ENCODE measurements around the gene PLEKHG5. TPM values are rescaled to one million over a fixed set of nuclear protein-coding genes. Genes with fewer than 3 reads are reported as not detected.

PLEKHG5 gene
- total RNA-seq, 6 donors from 2014 or later, result 5.0 to 31.4 (median 12.6) TPM

DNA sequence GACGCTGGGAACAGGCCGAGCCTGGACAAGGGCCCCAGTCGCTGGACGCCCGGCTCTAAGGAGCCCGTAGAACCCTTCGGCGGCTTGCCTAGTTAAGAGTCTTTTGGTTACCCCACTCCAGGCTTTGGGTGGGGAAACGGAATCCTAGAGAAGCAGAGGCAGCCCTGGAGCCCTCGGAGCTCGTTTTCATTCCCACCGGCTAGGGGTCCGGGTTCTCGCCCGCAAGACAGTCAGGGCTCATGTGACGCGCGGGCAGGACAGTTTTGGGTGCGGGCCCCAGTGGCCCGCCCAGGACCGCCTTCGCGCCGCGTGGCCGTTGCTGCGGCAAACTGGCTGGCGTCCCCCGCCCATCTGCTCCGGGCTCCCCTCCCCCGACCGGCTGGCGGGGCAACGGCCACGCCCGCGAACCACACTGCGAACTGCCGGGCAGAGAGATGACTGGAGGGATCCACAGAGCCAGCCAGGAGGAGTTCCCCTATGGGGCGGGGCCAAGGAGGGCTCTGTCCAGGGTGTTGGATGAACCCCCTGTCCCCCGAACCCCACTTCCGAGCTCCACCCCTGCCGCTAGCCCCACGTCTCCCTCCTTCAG, 70.9 kb downstream of the PLEKHG5 start:
- ATAC-seq (ENCODE audit: low FRiP score in 2 of 2) (peak in 1 of 2 donors; percentile 25), DNase-seq (peak in 1 of 2 donors; percentile 86)
- Histone ChIP-seq H3K36me3 (no peaks in the 10 kb centered on the region), H3K4me3 (peak overlapping the region in 3 of 4 donors; percentile 34 to 54 (median 49)), H3K4me1 (peaks cover 44 to 59% (median 46%) of the 10 kb centered on the region in 4 donors), H3K27me3 (peaks cover 3 to 70% (median 45%) of the 10 kb centered on the region in 4 donors), H3K27ac (no peak overlapping the region), H3K9me3 (no peaks in the 10 kb centered on the region)
- TF ChIP-seq, protein P1, sequence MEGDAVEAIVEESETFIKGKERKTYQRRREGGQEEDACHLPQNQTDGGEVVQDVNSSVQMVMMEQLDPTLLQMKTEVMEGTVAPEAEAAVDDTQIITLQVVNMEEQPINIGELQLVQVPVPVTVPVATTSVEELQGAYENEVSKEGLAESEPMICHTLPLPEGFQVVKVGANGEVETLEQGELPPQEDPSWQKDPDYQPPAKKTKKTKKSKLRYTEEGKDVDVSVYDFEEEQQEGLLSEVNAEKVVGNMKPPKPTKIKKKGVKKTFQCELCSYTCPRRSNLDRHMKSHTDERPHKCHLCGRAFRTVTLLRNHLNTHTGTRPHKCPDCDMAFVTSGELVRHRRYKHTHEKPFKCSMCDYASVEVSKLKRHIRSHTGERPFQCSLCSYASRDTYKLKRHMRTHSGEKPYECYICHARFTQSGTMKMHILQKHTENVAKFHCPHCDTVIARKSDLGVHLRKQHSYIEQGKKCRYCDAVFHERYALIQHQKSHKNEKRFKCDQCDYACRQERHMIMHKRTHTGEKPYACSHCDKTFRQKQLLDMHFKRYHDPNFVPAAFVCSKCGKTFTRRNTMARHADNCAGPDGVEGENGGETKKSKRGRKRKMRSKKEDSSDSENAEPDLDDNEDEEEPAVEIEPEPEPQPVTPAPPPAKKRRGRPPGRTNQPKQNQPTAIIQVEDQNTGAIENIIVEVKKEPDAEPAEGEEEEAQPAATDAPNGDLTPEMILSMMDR (IDR thresholded peaks at IDR 0.05), result no peak
- TF ChIP-seq POLR2AphosphoS5 (IDR thresholded peaks at IDR 0.05), result no peak
- no peak for TF ChIP-seq POLR2A (IDR thresholded peaks at IDR 0.05)
- TF ChIP-seq EP300 (IDR thresholded peaks at IDR 0.05), result no peak
- WGBS, 2 donors, result 2 to 16% methylated on average over 7 to 9 of the region's 44 CpGs

DNA sequence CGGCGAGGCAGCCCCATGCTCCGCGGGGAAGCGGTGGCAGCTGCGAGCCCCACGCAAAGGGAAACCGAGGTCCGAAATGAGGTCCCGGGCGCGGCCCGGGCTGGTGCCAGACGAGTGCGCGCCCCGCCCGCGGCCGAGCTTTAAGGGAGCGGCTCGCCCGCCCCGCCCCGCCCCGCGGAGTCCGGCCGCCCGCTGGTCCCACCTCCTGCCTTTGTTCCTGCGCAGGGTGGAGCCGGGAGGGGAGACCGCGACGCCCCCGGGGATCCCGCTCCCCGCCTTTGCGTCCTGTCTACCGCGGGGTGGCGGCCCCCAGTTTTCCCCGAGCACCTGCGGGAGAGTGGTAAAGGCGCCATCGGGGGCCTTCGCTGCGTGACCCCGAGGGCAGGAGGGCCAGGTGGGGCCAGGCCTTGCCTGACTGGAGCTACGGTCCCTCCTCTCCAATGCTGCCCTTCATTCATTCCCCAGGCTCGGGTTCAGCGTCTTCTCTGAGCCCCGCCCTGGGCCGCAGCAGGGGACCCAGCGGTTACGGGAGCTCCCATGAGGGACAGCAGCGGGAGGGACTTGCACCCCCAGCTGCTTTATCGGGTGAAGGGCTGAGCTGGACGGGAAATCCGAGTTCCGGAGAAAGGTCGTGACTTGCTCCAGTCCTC, 71.5 kb downstream of the PLEKHG5 start, which contains the start of gene HES2:
Gene HES2 (minus strand): TSS at position 116 of the 650 bp plus-strand sequence. CDS start 99 bp downstream, at position 17.
- DNase-seq (peak in 1 of 2 donors; percentile 91), ATAC-seq (ENCODE audit: low FRiP score in 2 of 2) (peak in 1 of 2 donors; percentile 59)
- WGBS, 2 donors, result 0 to 1% methylated on average over 9 to 18 of the region's 62 CpGs
- Histone ChIP-seq H3K4me3 (peak within 1 kb of the TSS in 3 of 4 donors; percentile 34 to 54 (median 49)), H3K36me3 (no peaks in the 10 kb centered on the region), H3K4me1 (peaks cover 40 to 54% (median 42%) of the 10 kb centered on the region in 4 donors), H3K27me3 (peaks cover 3 to 63% (median 43%) of the 10 kb centered on the region in 4 donors), H3K27ac (no peak within 1 kb of the TSS), H3K9me3 (no peaks in the 10 kb centered on the region)
- TF ChIP-seq POLR2A (IDR thresholded peaks at IDR 0.05), result no peak
- TF ChIP-seq POLR2AphosphoS5 (IDR thresholded peaks at IDR 0.05), result no peak
- TF ChIP-seq, protein P1 (IDR thresholded peaks at IDR 0.05), result no peak
- TF ChIP-seq EP300 (IDR thresholded peaks at IDR 0.05), result no peak

DNA sequence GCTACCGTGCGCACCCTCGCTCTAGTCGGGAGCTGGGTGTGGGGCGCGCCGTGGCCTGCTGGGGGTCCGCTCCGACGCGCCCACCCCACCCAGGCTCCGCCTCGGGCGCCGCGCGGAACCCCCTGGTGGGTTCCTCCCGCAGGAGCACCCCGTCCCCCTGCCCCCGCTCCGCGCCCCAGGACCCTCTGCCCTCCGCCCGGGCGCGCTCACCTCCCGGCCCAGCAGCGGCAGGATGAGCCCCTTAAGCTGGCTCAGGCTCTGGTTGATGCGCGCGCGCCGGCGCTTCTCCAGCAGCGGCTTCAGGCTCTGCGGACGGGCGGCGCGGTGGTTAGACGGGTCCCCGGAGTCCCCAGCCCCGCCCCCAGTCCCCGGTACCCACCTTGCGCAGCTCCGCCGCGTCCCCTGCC, 72.1 kb downstream of the PLEKHG5 start:
- WGBS, 2 donors, result 6% methylated on average over 18 of the region's 48 CpGs; no CpG with 5 or more reads in 1 of the 2 donors
- Histone ChIP-seq H3K9me3 (no peaks in the 10 kb centered on the region), H3K4me3 (peak overlapping the region in 3 of 4 donors; percentile 34 to 54 (median 49)), H3K27me3 (peaks cover 3 to 58% (median 38%) of the 10 kb centered on the region in 4 donors), H3K4me1 (peaks cover 36 to 54% (median 38%) of the 10 kb centered on the region in 4 donors), H3K27ac (no peak overlapping the region), H3K36me3 (no peaks in the 10 kb centered on the region)
- DNase-seq, result peak in 1 of 2 donors; percentile 87
- TF ChIP-seq POLR2A (IDR thresholded peaks at IDR 0.05), result no peak
- TF ChIP-seq, protein P1 (IDR thresholded peaks at IDR 0.05), result no peak
- TF ChIP-seq POLR2AphosphoS5 (IDR thresholded peaks at IDR 0.05), result no peak
- no peak for TF ChIP-seq EP300 (IDR thresholded peaks at IDR 0.05)
- no peak for ATAC-seq (ENCODE audit: low FRiP score in 2 of 2)

DNA sequence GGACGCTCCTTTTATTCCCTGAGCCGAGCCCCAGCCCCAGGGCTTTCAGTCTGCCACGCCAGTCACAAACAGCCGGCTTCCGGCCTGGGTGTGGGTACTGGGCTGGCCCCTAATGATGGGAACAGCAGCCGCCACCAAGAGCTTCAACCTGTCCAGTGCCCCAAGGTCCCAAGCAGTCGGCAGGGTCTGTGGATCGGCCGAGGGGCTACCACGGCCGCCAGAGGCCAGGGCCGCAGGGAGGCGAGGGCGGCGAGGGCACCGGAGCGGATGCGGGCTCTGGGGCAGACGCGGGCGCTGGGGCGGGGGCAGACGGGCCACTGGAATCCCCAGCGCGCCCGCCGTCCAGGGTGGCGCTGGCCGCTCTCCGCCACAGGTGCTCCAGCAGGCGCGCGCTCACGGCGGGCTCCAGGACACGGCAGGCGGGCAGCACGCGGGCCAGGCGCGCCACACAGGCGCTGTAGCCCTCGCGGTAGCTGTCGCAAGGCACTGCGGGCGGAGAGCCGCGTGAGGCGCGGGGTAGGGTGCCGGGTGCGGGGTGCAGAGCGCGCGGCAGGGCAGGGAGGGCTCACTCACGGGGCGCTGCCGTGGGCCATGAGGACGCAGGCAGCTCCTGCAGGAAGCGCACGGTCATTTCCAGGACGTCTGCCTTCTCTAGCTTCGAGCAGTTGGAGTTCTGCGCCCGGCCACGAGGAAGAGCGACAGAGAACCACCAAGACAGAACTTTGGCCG, 72.6 kb downstream of the PLEKHG5 start:
- H3K9me3 ChIP-seq, result no peaks in the 10 kb centered on the region
- WGBS, 2 donors, result 14 to 27% methylated on average over 3 to 49 of the region's 69 CpGs
- H3K4me3 ChIP-seq, result peak overlapping the region in 3 of 4 donors; percentile 34 to 54 (median 49)
- ATAC-seq (ENCODE audit: low FRiP score in 2 of 2) (no peak), DNase-seq (peak in 1 of 2 donors; percentile 85)
- H3K36me3 ChIP-seq, result no peaks in the 10 kb centered on the region
- H3K4me1 ChIP-seq, result peaks cover 30 to 51% (median 32%) of the 10 kb centered on the region in 4 donors
- H3K27me3 ChIP-seq, result peaks cover 3 to 52% (median 32%) of the 10 kb centered on the region in 4 donors
- H3K27ac ChIP-seq, result no peak overlapping the region
- TF ChIP-seq, protein P1 (IDR thresholded peaks at IDR 0.05), result no peak
- no peak for TF ChIP-seq EP300 (IDR thresholded peaks at IDR 0.05)
- no peak for TF ChIP-seq POLR2AphosphoS5 (IDR thresholded peaks at IDR 0.05)
- TF ChIP-seq POLR2A (IDR thresholded peaks at IDR 0.05), result no peak
